ENCODE measurements around the gene TRIM41.

DNA sequence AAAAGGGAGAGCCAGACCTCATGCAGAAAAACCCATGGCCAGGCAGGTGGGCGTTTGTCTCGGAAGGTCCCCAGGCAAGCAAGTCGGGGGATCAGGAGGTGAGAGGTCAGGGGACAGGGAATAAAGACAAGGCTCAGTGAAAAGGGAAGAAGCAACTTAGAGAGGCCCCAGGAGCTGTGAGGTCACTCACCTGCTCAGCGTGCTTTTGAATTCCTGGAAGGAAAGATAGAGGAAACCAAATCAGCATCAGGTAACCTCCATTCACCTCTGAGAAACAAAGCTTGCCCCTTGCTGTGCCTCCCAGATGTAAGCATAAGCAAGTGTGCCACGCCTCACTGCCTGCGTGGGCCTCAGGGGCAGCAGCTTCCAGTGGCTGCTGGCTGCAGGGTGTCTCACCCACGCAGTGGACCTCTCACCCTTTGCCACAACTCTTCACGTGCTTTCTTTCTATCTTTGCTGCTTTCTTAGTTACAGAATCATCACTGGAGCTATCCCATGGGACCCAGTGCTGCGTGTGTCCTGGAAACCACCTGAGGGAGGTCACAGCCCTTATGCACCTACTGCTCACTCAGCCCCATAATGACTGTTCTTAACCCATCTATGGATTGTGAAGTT is 24.1 kb upstream of the TRIM41 start:
- no peak for TF ChIP-seq EZH2 (IDR thresholded peaks at IDR 0.05; ENCODE audit: low read length)
- TF ChIP-seq, protein P1, sequence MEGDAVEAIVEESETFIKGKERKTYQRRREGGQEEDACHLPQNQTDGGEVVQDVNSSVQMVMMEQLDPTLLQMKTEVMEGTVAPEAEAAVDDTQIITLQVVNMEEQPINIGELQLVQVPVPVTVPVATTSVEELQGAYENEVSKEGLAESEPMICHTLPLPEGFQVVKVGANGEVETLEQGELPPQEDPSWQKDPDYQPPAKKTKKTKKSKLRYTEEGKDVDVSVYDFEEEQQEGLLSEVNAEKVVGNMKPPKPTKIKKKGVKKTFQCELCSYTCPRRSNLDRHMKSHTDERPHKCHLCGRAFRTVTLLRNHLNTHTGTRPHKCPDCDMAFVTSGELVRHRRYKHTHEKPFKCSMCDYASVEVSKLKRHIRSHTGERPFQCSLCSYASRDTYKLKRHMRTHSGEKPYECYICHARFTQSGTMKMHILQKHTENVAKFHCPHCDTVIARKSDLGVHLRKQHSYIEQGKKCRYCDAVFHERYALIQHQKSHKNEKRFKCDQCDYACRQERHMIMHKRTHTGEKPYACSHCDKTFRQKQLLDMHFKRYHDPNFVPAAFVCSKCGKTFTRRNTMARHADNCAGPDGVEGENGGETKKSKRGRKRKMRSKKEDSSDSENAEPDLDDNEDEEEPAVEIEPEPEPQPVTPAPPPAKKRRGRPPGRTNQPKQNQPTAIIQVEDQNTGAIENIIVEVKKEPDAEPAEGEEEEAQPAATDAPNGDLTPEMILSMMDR (optimal IDR thresholded peaks at IDR 0.05 in 1 of 3, IDR thresholded peaks at IDR 0.05 in 1 of 3, conservative IDR thresholded peaks at IDR 0.05 in 1 of 3; ENCODE audit: extremely low read depth in 1 of 3, insufficient read depth in 2 of 3, low read length in 3 of 3) = no peak

Measured in keratinocyte (primary cell).